ENCODE data around the gene CMSS1. TPM values are rescaled to one million over a fixed set of nuclear protein-coding genes. Genes with fewer than 3 reads are reported as not detected.
A peak's percentile ranks its signal among the peaks of the same experiment; 100 is the strongest.

The CMSS1 gene
- total and polyA plus RNA-seq, 3 donors from 2014 or later = 24.6 to 47.9 (median 24.9) TPM

- TF ChIP-seq, protein P1, sequence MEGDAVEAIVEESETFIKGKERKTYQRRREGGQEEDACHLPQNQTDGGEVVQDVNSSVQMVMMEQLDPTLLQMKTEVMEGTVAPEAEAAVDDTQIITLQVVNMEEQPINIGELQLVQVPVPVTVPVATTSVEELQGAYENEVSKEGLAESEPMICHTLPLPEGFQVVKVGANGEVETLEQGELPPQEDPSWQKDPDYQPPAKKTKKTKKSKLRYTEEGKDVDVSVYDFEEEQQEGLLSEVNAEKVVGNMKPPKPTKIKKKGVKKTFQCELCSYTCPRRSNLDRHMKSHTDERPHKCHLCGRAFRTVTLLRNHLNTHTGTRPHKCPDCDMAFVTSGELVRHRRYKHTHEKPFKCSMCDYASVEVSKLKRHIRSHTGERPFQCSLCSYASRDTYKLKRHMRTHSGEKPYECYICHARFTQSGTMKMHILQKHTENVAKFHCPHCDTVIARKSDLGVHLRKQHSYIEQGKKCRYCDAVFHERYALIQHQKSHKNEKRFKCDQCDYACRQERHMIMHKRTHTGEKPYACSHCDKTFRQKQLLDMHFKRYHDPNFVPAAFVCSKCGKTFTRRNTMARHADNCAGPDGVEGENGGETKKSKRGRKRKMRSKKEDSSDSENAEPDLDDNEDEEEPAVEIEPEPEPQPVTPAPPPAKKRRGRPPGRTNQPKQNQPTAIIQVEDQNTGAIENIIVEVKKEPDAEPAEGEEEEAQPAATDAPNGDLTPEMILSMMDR (IDR thresholded peaks at IDR 0.05) = no peak
- no peak for TF ChIP-seq POLR2A (IDR thresholded peaks at IDR 0.05)
- Histone ChIP-seq H3K27ac (no peak overlapping the region), H3K36me3 (ENCODE audit: low read depth, missing control alignments) (no peaks in the 10 kb centered on the region), H3K27me3 (no peaks in the 10 kb centered on the region), H3K4me3 (no peak overlapping the region), H3K4me1 (peaks cover 23% of the 10 kb centered on the region), H3K9me3 (no peaks in the 10 kb centered on the region)
- no peak for DNase-seq
- 65 to 74% methylated on average over 5 of the region's 5 CpGs for WGBS, 2 donors
- intact Hi-C loops (cut with DNase I; ENCODE audit: low total_unique reads) = no loop called here
Measured at GRCh38 chr3:100023150-100023549, 205.5 kb downstream of the CMSS1 start.

DNA sequence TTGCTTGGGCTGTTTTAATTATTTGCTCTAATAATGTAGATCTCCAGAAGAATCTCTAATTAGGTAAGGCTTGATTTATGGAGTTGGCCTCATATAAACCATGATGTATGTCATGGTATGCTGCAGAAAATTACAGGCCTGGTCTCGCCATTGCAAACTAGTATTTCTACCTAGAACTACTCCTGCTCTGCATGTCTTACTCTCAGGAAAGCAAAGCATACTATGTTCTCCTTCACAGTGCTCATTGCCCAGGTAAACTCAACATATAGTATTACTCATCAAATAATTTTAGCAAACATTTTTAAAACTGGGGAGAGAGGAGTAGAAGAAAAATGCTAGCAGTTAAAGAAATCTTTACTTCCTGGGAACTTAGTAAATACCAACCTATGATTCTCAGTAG is 205.9 kb downstream of the CMSS1 start:
- intact Hi-C loops (cut with DNase I; ENCODE audit: low total_unique reads) = no loop called here
- Histone ChIP-seq H3K27ac (no peak overlapping the region), H3K4me1 (peaks cover 23% of the 10 kb centered on the region), H3K4me3 (no peak overlapping the region), H3K36me3 (ENCODE audit: low read depth, missing control alignments) (no peaks in the 10 kb centered on the region), H3K9me3 (no peaks in the 10 kb centered on the region), H3K27me3 (no peaks in the 10 kb centered on the region)
- DNase-seq = no peak
- WGBS, 2 donors = 89 to 95% methylated on average over 1 of the region's 1 CpG
- no peak for TF ChIP-seq POLR2A (IDR thresholded peaks at IDR 0.05)
- TF ChIP-seq, protein P1 (IDR thresholded peaks at IDR 0.05) = no peak

DNA sequence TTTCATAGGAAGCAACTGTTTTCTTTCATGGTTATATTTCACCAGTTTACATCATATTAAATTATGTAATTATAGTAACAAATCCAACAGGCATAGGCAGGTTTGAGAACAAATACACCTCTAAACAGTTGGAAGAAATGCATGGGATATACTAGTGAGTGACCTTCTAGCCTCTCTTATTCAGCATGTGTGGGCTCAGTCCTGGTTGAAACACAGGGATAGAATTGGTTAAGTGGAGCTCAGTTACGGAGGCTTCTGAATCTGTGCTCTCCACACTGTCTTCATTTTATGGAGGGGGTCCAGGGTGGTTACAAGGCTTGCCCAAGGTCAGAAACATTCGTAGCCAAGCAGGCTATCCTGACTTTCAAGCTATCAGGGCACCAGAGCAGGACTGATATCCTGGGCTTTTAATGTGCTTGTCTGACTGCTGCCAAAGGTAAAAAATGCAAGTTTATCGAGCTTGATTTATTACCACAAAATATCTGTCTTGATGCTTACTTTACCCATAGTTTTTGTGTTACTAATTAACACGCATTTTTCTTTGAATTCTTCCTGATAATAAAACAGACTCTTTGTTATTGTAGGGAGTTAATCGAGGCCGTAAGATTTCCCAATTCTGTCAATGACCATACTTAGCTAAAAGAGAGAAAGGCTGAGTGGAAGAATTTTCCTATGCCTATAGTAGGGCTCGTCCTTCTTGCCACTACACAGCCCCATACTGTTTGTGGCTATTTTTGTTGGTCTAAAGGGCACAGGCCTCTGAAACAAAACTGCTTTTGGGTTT is 207.1 kb downstream of the CMSS1 start:
- intact Hi-C loops (cut with DNase I; ENCODE audit: low total_unique reads) = no loop called here
- peak overlapping the region in 1 of 2 donors; percentile 41 for H3K27ac ChIP-seq
- no peak overlapping the region for H3K4me3 ChIP-seq
- no peak for TF ChIP-seq POLR2A (IDR thresholded peaks at IDR 0.05)
- TF ChIP-seq, protein P1 (IDR thresholded peaks at IDR 0.05) = no peak
- no peak for DNase-seq
- H3K4me1 ChIP-seq = peaks cover 23% of the 10 kb centered on the region
- no peaks in the 10 kb centered on the region for H3K27me3 ChIP-seq
- WGBS, 2 donors = 26 to 43% methylated on average over 7 of the region's 7 CpGs
- H3K9me3 ChIP-seq = no peaks in the 10 kb centered on the region
- no peaks in the 10 kb centered on the region for H3K36me3 ChIP-seq (ENCODE audit: low read depth, missing control alignments)

GRCh38 chr3:100027321-100027720 is 209.7 kb downstream of the CMSS1 start:
- Histone ChIP-seq H3K36me3 (ENCODE audit: low read depth, missing control alignments) (no peaks in the 10 kb centered on the region), H3K27ac (no peak overlapping the region), H3K27me3 (no peaks in the 10 kb centered on the region), H3K4me1 (peaks cover 23% of the 10 kb centered on the region), H3K9me3 (no peaks in the 10 kb centered on the region), H3K4me3 (no peak overlapping the region)
- DNase-seq = no peak
- WGBS, 2 donors = 81 to 85% methylated on average over 1 of the region's 1 CpG
- intact Hi-C loops (cut with DNase I; ENCODE audit: low total_unique reads) = no loop called here
- no peak for TF ChIP-seq POLR2A (IDR thresholded peaks at IDR 0.05)
- TF ChIP-seq, protein P1 (IDR thresholded peaks at IDR 0.05) = no peak

DNA sequence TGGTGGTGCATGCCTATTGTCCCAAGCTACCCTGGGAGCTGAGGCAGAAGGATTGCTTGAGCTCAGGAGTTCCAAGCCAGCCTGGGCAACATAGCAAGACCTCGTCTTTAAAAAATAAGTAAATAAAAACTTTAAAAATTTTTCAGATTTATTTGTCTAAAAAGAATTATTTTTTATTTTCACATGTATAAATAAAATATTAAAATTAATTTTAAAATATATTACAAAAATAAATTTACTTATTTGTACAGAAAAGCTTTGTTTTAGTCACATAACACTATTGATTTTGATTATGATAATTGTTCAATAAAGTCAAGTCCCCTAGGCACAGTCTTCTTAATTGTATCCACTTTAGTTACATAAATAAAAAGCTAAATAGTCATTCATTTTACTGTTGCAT is 211.4 kb downstream of the CMSS1 start:
- no peaks in the 10 kb centered on the region for H3K9me3 ChIP-seq
- peaks cover 23% of the 10 kb centered on the region for H3K4me1 ChIP-seq
- DNase-seq = no peak
- intact Hi-C loops (cut with DNase I; ENCODE audit: low total_unique reads) = no loop called here
- no peak overlapping the region for H3K4me3 ChIP-seq
- H3K27me3 ChIP-seq = no peaks in the 10 kb centered on the region
- no peak overlapping the region for H3K27ac ChIP-seq
- H3K36me3 ChIP-seq (ENCODE audit: low read depth, missing control alignments) = no peaks in the 10 kb centered on the region
- TF ChIP-seq, protein P1 (IDR thresholded peaks at IDR 0.05) = no peak
- no peak for TF ChIP-seq POLR2A (IDR thresholded peaks at IDR 0.05)
- 91 to 97% methylated on average over 1 of the region's 1 CpG for WGBS, 2 donors
